Measurements from ENCODE around the gene BAD.

Gene BAD

GRCh38 chr11:64229090-64229743 is 55.2 kb downstream of the BAD start:
- no peak for DNase-seq (ENCODE audit: low spot score)

- DNase-seq (ENCODE audit: low spot score): no peak
Observed at GRCh38 chr11:64227405-64227956, 57.0 kb downstream of the BAD start.

DNA sequence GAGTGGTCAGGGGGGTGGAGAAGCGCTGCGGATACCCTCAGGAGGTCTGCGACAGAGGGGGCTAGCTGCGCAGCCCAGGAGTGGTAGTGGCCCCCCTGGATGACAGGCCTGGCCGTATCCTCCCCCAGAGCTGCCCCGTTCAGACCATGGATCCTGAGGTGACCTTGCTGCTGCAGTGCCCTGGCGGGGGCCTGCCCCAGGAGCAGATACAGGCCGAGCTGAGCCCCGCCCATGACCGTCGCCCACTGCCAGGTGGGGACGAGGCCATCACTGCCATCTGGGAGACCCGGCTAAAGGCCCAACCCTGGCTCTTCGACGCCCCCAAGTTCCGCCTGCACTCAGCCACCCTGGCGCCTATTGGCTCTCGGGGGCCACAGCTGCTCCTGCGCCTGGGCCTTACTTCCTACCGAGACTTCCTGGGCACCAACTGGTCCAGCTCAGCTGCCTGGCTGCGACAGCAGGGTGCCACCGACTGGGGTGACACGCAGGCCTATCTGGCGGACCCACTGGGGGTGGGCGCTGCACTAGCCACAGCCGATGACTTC is 57.9 kb downstream of the BAD start:
- peak; percentile 78 for DNase-seq (ENCODE audit: low spot score)

DNA sequence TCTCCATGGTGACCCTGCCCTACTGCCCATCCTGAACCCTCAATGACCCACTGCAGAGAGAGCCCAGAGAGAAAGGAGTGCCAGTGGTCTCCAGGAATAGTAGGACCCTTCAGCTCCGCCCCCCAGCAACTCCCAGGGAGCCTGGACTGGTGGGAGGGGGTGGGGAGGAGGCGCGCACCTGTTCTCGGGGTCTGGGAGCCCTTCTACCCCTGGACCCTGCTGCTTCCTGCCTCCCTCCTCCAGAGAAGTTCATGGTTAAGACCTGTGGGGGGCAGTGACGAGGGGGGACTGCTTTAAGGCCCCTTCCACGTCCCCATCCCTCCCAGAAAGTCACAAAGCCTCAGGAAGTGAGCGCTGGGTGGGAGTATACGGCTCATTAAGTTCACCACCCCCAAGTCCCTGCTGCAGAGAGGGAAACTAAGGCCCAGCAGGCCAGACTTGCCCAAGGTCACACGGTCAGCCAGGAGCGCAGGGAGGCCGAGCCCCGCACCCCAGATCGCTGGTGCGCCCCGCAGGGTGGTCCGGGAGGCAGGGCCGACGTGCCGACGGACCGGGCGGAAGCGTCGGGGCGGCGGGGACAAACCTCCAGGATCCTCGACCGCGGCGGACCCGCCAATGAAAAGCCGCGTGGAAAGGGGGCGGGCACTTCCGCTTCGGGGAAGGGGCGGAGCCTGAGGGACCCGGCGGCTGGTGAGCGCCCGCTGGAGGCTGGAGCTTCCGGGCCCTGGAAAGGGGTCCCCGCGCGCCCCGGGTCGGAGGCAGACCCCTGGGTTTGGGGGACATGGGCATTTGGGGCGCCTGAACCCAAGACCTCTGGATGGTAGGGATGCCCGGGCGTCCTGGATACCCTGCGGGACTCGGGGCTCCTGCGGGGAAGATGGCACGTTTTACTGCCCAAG is 58.6 kb downstream of the BAD start, which contains the start of the genes NUDT22 and TRPT1:
TSS of gene NUDT22 (plus strand) at position 667 of the 899 bp plus-strand sequence. CDS start 379 bp downstream, outside the sequence.
TSS of gene TRPT1 (minus strand) at position 579 of the 899 bp plus-strand sequence. CDS start at position 253, 326 bp downstream.
- peak; percentile 82 for DNase-seq (ENCODE audit: low spot score)

DNA sequence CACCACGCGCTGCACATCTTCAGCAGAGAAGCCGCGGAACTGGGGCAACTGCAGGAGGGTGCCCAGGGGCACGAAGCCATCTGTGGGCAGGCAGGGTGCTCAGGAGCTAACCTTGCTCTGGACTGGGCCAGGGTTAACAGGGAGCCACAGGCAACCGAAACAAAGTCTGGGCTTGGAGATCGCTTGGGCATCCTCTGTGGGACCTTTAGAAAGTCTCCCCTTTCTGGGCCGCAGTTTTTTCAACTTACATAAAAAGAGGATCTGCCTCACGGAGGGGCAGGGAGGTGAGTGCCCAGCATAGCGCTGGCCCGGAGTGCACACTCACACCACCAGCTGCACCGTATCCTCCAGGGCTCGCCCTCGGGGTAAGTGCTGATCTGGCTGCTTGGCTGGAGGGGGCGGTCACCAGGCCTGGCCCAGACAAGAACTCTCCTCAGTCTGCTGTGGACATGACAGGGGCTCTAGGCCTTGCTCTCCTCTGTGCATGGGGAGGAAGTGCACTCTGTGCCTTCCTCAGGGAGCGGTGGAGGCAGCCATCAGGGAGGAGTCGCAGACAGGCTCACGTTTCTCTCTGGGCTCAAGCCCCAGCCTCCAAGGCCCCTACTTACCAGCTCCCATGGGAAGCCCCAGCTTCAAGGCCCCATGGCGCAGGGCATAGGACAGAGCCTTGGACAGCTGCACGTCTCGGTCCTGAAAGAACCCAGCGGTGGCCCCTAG is 59.4 kb downstream of the BAD start:
- no peak for DNase-seq (ENCODE audit: low spot score)

DNA sequence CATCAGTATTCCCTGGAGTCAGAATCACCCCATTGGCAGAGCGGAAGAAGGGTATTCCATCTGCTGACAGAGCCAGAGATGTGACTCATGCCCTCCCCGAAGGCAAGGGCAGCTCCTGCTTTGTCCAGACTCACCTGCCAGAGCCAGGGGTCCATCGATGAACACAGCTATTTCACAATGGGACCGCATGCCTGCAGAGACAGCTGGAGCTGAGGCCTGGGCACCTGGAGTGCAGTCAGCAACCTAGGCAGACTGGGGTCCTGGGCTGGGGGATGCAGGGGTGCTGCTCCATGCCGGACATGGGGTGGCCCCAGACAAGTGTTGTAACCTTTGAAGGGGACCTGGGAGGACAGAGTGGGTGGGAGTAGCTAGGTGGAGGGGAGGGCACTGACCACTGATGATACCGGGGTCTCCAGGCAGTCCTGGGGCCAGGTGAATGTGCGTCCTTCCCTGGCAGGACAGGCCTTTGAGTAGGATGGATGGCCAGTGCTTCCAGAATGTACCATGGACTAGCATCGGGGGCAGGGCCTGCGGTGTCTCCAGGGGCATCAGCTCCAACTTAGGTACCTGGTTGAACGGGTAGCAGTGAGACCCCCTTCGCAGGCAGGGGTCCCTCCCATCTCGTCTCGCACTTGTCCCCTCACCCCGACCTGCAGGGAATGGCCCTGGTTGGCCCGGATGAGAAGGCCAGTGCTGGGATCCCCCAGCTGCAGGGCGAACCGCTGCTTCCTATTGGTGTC is 60.1 kb downstream of the BAD start:
- DNase-seq (ENCODE audit: low spot score): no peak

- DNase-seq (ENCODE audit: low spot score): no peak
Observed at GRCh38 chr11:64223001-64223651, 61.3 kb downstream of the BAD start.

DNA sequence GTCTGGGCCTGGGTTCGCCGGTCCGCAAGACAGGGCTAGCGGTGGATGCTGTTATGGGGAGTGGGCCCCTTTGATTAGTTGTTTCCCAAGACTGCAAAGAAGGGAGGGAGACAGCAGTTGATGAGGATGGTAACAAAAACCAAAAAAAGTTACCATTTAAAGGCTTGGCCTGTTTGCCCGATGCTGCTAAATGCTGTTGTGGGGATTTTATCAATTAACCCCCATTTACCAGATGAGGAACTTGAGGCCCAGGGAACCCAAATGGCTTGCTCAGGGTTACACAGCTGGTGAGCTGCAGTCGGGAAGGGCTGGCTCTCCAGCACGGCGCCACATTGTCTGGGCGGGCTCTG is 61.8 kb downstream of the BAD start:
- DNase-seq (ENCODE audit: low spot score): no peak

- no peak for DNase-seq (ENCODE audit: low spot score)
Observed at GRCh38 chr11:64220798-64221197, 63.7 kb downstream of the BAD start.

GRCh38 chr11:64220271-64220670 is 64.2 kb downstream of the BAD start:
- no peak for DNase-seq (ENCODE audit: low spot score)

Measured in RKO (cell line).